SU-DHL-6 (cell line): ENCODE results near the gene SATB2.

Experiments
- H2AFZ ChIP-seq: fragments of 200-600 bp; sonication (generic); 2 replicates; pipeline ENCODE4 v1.6.1; 2014; ENCODE audit warnings: low read depth, mild to moderate bottlenecking, moderate library complexity, mixed read lengths, antibody characterized with exemption, low read length; ENCODE audit not compliant: severe bottlenecking
- H3F3A ChIP-seq: fragments of 200-600 bp; shearing (Covaris generic); 2 replicates; pipeline ENCODE4 v1.6.0; 2016; ENCODE audit warnings: antibody characterized with exemption, mild to moderate bottlenecking; ENCODE audit not compliant: insufficient read depth
- H3K27ac ChIP-seq: fragments of 200-600 bp; sonication (generic); 2 replicates; pipeline ENCODE4 v1.5.1; 2016; ENCODE audit warnings: low read depth, mild to moderate bottlenecking, low read length, moderate library complexity, mixed read lengths
- H3K27me3 ChIP-seq: fragments of 200-600 bp; sonication (generic), shearing (Covaris generic); 2 replicates; pipeline ENCODE4 v1.6.0; 2014; ENCODE audit warnings: mild to moderate bottlenecking, low read length
- H3K36me3 ChIP-seq: fragments of 200-600 bp; sonication (generic); 2 replicates; pipeline ENCODE4 v1.6.1; 2014; ENCODE audit warnings: mild to moderate bottlenecking, low read length, mixed read lengths
- H3K4me2 ChIP-seq: fragments of 300-600, 200-600 bp; shearing (Covaris generic), sonication (generic); 2 replicates; pipeline ENCODE4 v1.6.0; 2014; ENCODE audit warnings: low read length, low read depth, mild to moderate bottlenecking; ENCODE audit not compliant: poor library complexity, severe bottlenecking
- H3K4me3 ChIP-seq: fragments of 200-600 bp; sonication (generic); 2 replicates; pipeline ENCODE4 v1.5.1; 2014; ENCODE audit warnings: antibody characterized with exemption, low read length, mild to moderate bottlenecking, mixed read lengths; ENCODE audit not compliant: insufficient read depth, poor library complexity, severe bottlenecking
- H3K79me2 ChIP-seq: fragments of 200-600 bp; sonication (generic); 2 replicates; pipeline ENCODE4 v1.6.1; 2014; ENCODE audit warnings: mild to moderate bottlenecking, low read length, moderate library complexity; ENCODE audit not compliant: insufficient read depth
- H3K9ac ChIP-seq: fragments of 200-600 bp; sonication (generic); 2 replicates; pipeline ENCODE4 v1.7.0; 2014; ENCODE audit warnings: mild to moderate bottlenecking, low read length
- H3K9me2 ChIP-seq: fragments of 200-600 bp; sonication (generic); replicated peaks from 2 replicates; pipeline ENCODE4 v1.6.1; 2014; ENCODE audit warnings: low read length; ENCODE audit not compliant: insufficient read depth
- H3K9me3 ChIP-seq: fragments of 200-600 bp; sonication (generic); 2 replicates; pipeline ENCODE4 v1.6.1; 2014; ENCODE audit warnings: low read length, mixed read lengths; ENCODE audit not compliant: insufficient read depth
- H4K20me1 ChIP-seq: fragments of 200-600 bp; sonication (generic); 2 replicates; pipeline ENCODE4 v1.6.1; 2014; ENCODE audit warnings: low read depth, mild to moderate bottlenecking, antibody characterized with exemption, low read length, moderate library complexity, mixed read lengths
- CTCF ChIP-seq: fragments of 200-600 bp; sonication (generic); IDR thresholded peaks from one replicate; pipeline ENCODE4 v1.5.1; 2017; ENCODE audit warnings: antibody characterized with exemption, mild to moderate bottlenecking, low read length, moderate library complexity; ENCODE audit not compliant: insufficient read depth, poor library complexity, severe bottlenecking
- EZH2phosphoT487 ChIP-seq: fragments of 200-600 bp; sonication (generic), shearing (Covaris generic); conservative IDR thresholded peaks from 2 replicates; pipeline ENCODE4 v1.6.1; 2018; ENCODE audit warnings: mild to moderate bottlenecking, antibody characterized with exemption, low read length, moderate library complexity, mixed read lengths

SATB2 gene

GRCh38 chr2:199463708-199464605 is 6.2 kb upstream of the SATB2 start:
- Histone ChIP-seq H3K4me2 (no peak overlapping the region), H3F3A (no peaks in the 10 kb centered on the region), H3K79me2 (no peaks in the 10 kb centered on the region), H3K9ac (no peak overlapping the region), H3K36me3 (no peaks in the 10 kb centered on the region), H3K27me3 (no peaks in the 10 kb centered on the region), H3K4me3 (no peak overlapping the region), H3K27ac (no peak overlapping the region), H3K9me3 (no peaks in the 10 kb centered on the region), H2AFZ (no peak overlapping the region), H4K20me1 (no peaks in the 10 kb centered on the region), H3K9me2 (no peaks in the 10 kb centered on the region)
- TF ChIP-seq CTCF: no peak
- no peak for TF ChIP-seq EZH2phosphoT487

- H2AFZ ChIP-seq: no peak overlapping the region
- no peaks in the 10 kb centered on the region for H4K20me1 ChIP-seq
- no peak overlapping the region for H3K27ac ChIP-seq
- no peak overlapping the region for H3K4me3 ChIP-seq
- no peaks in the 10 kb centered on the region for H3K9me2 ChIP-seq
- H3K9me3 ChIP-seq: no peaks in the 10 kb centered on the region
- H3K4me2 ChIP-seq: no peak overlapping the region
- no peaks in the 10 kb centered on the region for H3F3A ChIP-seq
- TF ChIP-seq CTCF (no peak), EZH2phosphoT487 (no peak)
- H3K79me2 ChIP-seq: no peaks in the 10 kb centered on the region
- no peak overlapping the region for H3K9ac ChIP-seq
- H3K27me3 ChIP-seq: no peaks in the 10 kb centered on the region
- H3K36me3 ChIP-seq: no peaks in the 10 kb centered on the region
Measured at GRCh38 chr2:199462956-199463692, 5.4 kb upstream of the SATB2 start.

- no peaks in the 10 kb centered on the region for H3K27me3 ChIP-seq
- H4K20me1 ChIP-seq: no peaks in the 10 kb centered on the region
- H3K27ac ChIP-seq: no peak overlapping the region
- TF ChIP-seq EZH2phosphoT487: no peak
- TF ChIP-seq CTCF: no peak
- no peaks in the 10 kb centered on the region for H3K79me2 ChIP-seq
- H3K4me3 ChIP-seq: no peak overlapping the region
- no peaks in the 10 kb centered on the region for H3F3A ChIP-seq
- no peaks in the 10 kb centered on the region for H3K9me2 ChIP-seq
- H3K36me3 ChIP-seq: no peaks in the 10 kb centered on the region
- no peak overlapping the region for H3K9ac ChIP-seq
- no peaks in the 10 kb centered on the region for H3K9me3 ChIP-seq
- H3K4me2 ChIP-seq: no peak overlapping the region
- no peak overlapping the region for H2AFZ ChIP-seq
Measured at GRCh38 chr2:199462347-199462955, 4.7 kb upstream of the SATB2 start.
